GM23338 (cell line): ENCODE data around the gene CFB. TPM values are rescaled to one million over a fixed set of nuclear protein-coding genes. Genes with fewer than 3 reads are reported as not detected.
"Not testable (repeated sequence)": the region's sequence is repeated elsewhere in the genome, so short reads cannot be mapped to it uniquely, and the experiment has no call there.

Source experiments
- ATAC-seq: fragments of 200-7000 bp; cut with Tn5 transposase; 3 replicates; pipeline ENCODE4 v1.9.1; 2020
- DNase-seq: peaks from one replicate; pipeline ENCODE4 v3.0.0-alpha.2; 2015; ENCODE audit warnings: low spot score
- H2AFZ ChIP-seq: fragments of 200-600 bp; sonication (generic); 2 replicates; pipeline ENCODE4 v1.8.0; 2016; ENCODE audit warnings: antibody characterized with exemption, mild to moderate bottlenecking, moderate library complexity
- H3F3A ChIP-seq: fragments of 200-600 bp; sonication (generic); replicated peaks from 2 replicates; pipeline ENCODE4 v1.8.0; 2017; ENCODE audit warnings: antibody characterized with exemption, mixed run types, low read depth
- H3K27ac ChIP-seq: fragments of 200-600 bp; sonication (generic); 2 replicates; pipeline ENCODE4 v1.6.1; 2016; ENCODE audit warnings: low read depth
- H3K27me3 ChIP-seq: fragments of 200-600 bp; sonication (generic); 2 replicates; pipeline ENCODE4 v1.8.0; 2016; ENCODE audit warnings: mild to moderate bottlenecking, mixed run types, moderate library complexity; ENCODE audit not compliant: insufficient read depth
- H3K36me3 ChIP-seq: fragments of 200-600 bp; sonication (generic); 2 replicates; pipeline ENCODE4 v1.8.0; 2016; ENCODE audit warnings: mild to moderate bottlenecking; ENCODE audit not compliant: insufficient read depth
- H3K4me1 ChIP-seq: fragments of 200-600 bp; sonication (generic); 2 replicates; pipeline ENCODE4 v1.8.0; 2016; ENCODE audit warnings: mild to moderate bottlenecking, moderate library complexity; ENCODE audit not compliant: insufficient read depth
- H3K4me2 ChIP-seq: fragments of 200-600 bp; sonication (generic); 2 replicates; pipeline ENCODE4 v1.7.1; 2017; ENCODE audit warnings: mixed run types
- H3K4me3 ChIP-seq: fragments of 200-600 bp; sonication (generic); 2 replicates; pipeline ENCODE4 v1.6.1; 2016; ENCODE audit warnings: mixed run types
- H3K79me2 ChIP-seq: fragments of 200-600 bp; sonication (generic); replicated peaks from 2 replicates; pipeline ENCODE4 v1.8.0; 2017; ENCODE audit warnings: mild to moderate bottlenecking; ENCODE audit not compliant: insufficient read depth
- H3K9me2 ChIP-seq: fragments of 200-600 bp; sonication (generic); 2 replicates; pipeline ENCODE4 v1.8.0; 2017; ENCODE audit not compliant: insufficient read depth
- H4K20me1 ChIP-seq: fragments of 200-600 bp; sonication (generic); replicated peaks from 2 replicates; pipeline ENCODE4 v1.8.0; 2017; ENCODE audit warnings: mild to moderate bottlenecking; ENCODE audit not compliant: insufficient read depth
- H3K27ac Mint-ChIP-seq: 2 replicates; pipeline ENCODE4 v1.8.0; 2020; ENCODE audit warnings: inconsistent platforms, mild to moderate bottlenecking, moderate library complexity, mixed read lengths
- H3K27me3 Mint-ChIP-seq: 3 replicates; pipeline ENCODE4 v1.8.0; 2022; ENCODE audit warnings: low read depth, mild to moderate bottlenecking, moderate library complexity, mixed read lengths, inconsistent platforms; ENCODE audit not compliant: insufficient read depth, poor library complexity
- H3K36me3 Mint-ChIP-seq: 3 replicates; pipeline ENCODE4 v1.8.0; 2021; ENCODE audit warnings: low read depth, mild to moderate bottlenecking, inconsistent platforms, moderate library complexity, mixed read lengths
- H3K4me1 Mint-ChIP-seq: 3 replicates; pipeline ENCODE4 v1.8.0; 2020; ENCODE audit warnings: mild to moderate bottlenecking, inconsistent platforms, mixed read lengths
- H3K4me3 Mint-ChIP-seq: 3 replicates; pipeline ENCODE4 v1.8.0; 2021; ENCODE audit warnings: moderate library complexity, mild to moderate bottlenecking, inconsistent platforms, mixed read lengths
- H3K9me3 Mint-ChIP-seq: 3 replicates; pipeline ENCODE4 v1.8.0; 2020; ENCODE audit warnings: moderate library complexity, mild to moderate bottlenecking, inconsistent platforms, mixed read lengths
- CTCF ChIP-seq, 2 experiments: fragments of 200-600 bp in 1 of 2; sonication (generic) in 1 of 2; conservative IDR thresholded peaks; 2 replicates each; pipeline versions ENCODE4 v1.5.1 to v1.6.1; 2016 to 2017; ENCODE audit warnings: antibody characterized with exemption in 2 of 2, low read depth in 2 of 2, mild to moderate bottlenecking in 2 of 2, moderate library complexity in 1 of 2
- ETS1 ChIP-seq: IDR thresholded peaks from 2 replicates; pipeline ENCODE4 v1.6.1; 2016; ENCODE audit warnings: antibody characterized with exemption
- EZH2 ChIP-seq: fragments of 200-600 bp; sonication (generic); IDR thresholded peaks from one replicate; pipeline ENCODE4 v1.8.0; 2017; ENCODE audit warnings: antibody characterized with exemption, mild to moderate bottlenecking, low read depth; ENCODE audit not compliant: unreplicated experiment
- EZH2phosphoT487 ChIP-seq: fragments of 200-600 bp; sonication (generic); IDR thresholded peaks from one replicate; pipeline ENCODE4 v1.8.1; 2018; ENCODE audit warnings: antibody characterized with exemption; ENCODE audit not compliant: unreplicated experiment
- ZNF331 ChIP-seq: fragments of 250-450 bp; sonication (Bioruptor Pico); IDR thresholded peaks from 2 replicates; pipeline ENCODE4 v1.5.0; 2020; ENCODE audit warnings: low read depth, mild to moderate bottlenecking, moderate library complexity
- polyA plus RNA-seq: library from polyadenylated mRNA; unstranded; fragments of >200 nt; fragmentation: Nextera tagmentation; extraction: Ambion mirVana; gene quantifications from 2 replicates; pipeline ENCODE4 v1.2.1, GENCODE V29; 2016
- total RNA-seq: library from RNA; depleted of rRNA; stranded (reverse); fragments of >200 nt; shearing (Covaris generic); gene quantifications from 2 replicates; pipeline ENCODE4 v1.2.3, GENCODE V29; 2014

The CFB gene
- total and polyA plus RNA-seq, 2 experiments from 2014 or later = 0.86 TPM; not detected in 1

- TF ChIP-seq CTCF (conservative IDR thresholded peaks at IDR 0.05; ENCODE audit: low read depth in 2 of 2) = no peak
- TF ChIP-seq ETS1 = no peak
- no peak for TF ChIP-seq EZH2phosphoT487
These were observed 40.9 kb upstream of the CFB start (continued) for GRCh38 chr6:31905041-31905440.

- Histone ChIP-seq H3K36me3 (no peaks in the 10 kb centered on the region), H3F3A (peaks cover 7% of the 10 kb centered on the region; the same call in 1 of the 2 replicates), H4K20me1 (no peaks in the 10 kb centered on the region), H2AFZ (peak overlapping the region; percentile 78), H3K4me2 (peak overlapping the region; percentile 70), H3K27ac (no peak overlapping the region), H3K27me3 (no peaks in the 10 kb centered on the region), H3K4me1 (peaks cover 17% of the 10 kb centered on the region), H3K79me2 (no peaks in the 10 kb centered on the region), H3K4me3 (0 out of 2 replicates have a peak overlapping the region, but pooled peaks have one; percentile 1), H3K9me2 (no peaks in the 10 kb centered on the region)
- TF ChIP-seq EZH2phosphoT487 = no peak
- no peak for TF ChIP-seq ETS1
- TF ChIP-seq ZNF331 (CRISPR knock-in tag) = no peak
- TF ChIP-seq EZH2 = no peak
- peak overlapping the region; percentile 49 for H3K4me3 Mint-ChIP-seq
- H3K27ac Mint-ChIP-seq = peak overlapping the region; percentile 38
- H3K9me3 Mint-ChIP-seq = no peaks in the 10 kb centered on the region
- H3K27me3 Mint-ChIP-seq = peaks cover 13% of the 10 kb centered on the region
- peaks cover 16% of the 10 kb centered on the region for H3K4me1 Mint-ChIP-seq
- DNase-seq (peak; percentile 70), ATAC-seq (peak; percentile 57)
- no peaks in the 10 kb centered on the region; the same call in 2 of the 3 replicates for H3K36me3 Mint-ChIP-seq
These were observed 39.8 kb upstream of the CFB start for GRCh38 chr6:31906122-31906521.

GRCh38 chr6:31906727-31907126 is 39.2 kb upstream of the CFB start:
- 0 out of 2 replicates have a peak overlapping the region, but pooled peaks have one; percentile 1 for H3K4me3 ChIP-seq
- not testable (repeated sequence) for H3K79me2 ChIP-seq, H3K27me3 ChIP-seq, H3K9me3 Mint-ChIP-seq, H3K27ac ChIP-seq, H3K9me2 ChIP-seq, ATAC-seq, H3F3A ChIP-seq, H3K36me3 ChIP-seq, DNase-seq, H4K20me1 ChIP-seq, H3K36me3 Mint-ChIP-seq
- Mint-ChIP-seq H3K27ac (peak overlapping the region; percentile 38; the same call in 1 of the 2 replicates), H3K27me3 (peaks cover 13% of the 10 kb centered on the region), H3K4me1 (peaks cover 16% of the 10 kb centered on the region), H3K4me3 (peak overlapping the region; percentile 49; the same call in 2 of the 3 replicates)
- peak overlapping the region; percentile 70 for H3K4me2 ChIP-seq
- peak overlapping the region; percentile 78 for H2AFZ ChIP-seq
- H3K4me1 ChIP-seq = peaks cover 17% of the 10 kb centered on the region
